HUES48 (cell line): ENCODE measurements around the gene PRKX.
"Not testable (repeated sequence)": the region's sequence is repeated elsewhere in the genome, so short reads cannot be mapped to it uniquely, and the experiment has no call there.

Experiments used
- H3K27ac ChIP-seq: one replicate; pipeline ENCODE4 v1.7.0; 2013; ENCODE audit warnings: low read depth, low read length, inconsistent platforms
- H3K27me3 ChIP-seq: 2 replicates; pipeline ENCODE4 v1.6.1; 2013; ENCODE audit warnings: mild to moderate bottlenecking, low read length; ENCODE audit not compliant: control insufficient read depth, insufficient read depth
- H3K36me3 ChIP-seq: 2 replicates; pipeline ENCODE4 v1.6.1; 2013; ENCODE audit warnings: low read length; ENCODE audit not compliant: control insufficient read depth, insufficient read depth
- H3K4me1 ChIP-seq: 2 replicates; pipeline ENCODE4 v1.6.1; 2013; ENCODE audit warnings: mild to moderate bottlenecking, low read length; ENCODE audit not compliant: control insufficient read depth, insufficient read depth
- H3K4me3 ChIP-seq: 2 replicates; pipeline ENCODE4 v1.5.1; 2013; ENCODE audit warnings: mild to moderate bottlenecking, low read depth, low read length
- H3K9ac ChIP-seq: 2 replicates; pipeline ENCODE4 v1.6.1; 2013; ENCODE audit warnings: mild to moderate bottlenecking, low read depth, low read length, moderate library complexity
- H3K9me3 ChIP-seq: 2 replicates; pipeline ENCODE4 v1.6.1; 2013; ENCODE audit warnings: low read length; ENCODE audit not compliant: control insufficient read depth, insufficient read depth

PRKX gene

DNA sequence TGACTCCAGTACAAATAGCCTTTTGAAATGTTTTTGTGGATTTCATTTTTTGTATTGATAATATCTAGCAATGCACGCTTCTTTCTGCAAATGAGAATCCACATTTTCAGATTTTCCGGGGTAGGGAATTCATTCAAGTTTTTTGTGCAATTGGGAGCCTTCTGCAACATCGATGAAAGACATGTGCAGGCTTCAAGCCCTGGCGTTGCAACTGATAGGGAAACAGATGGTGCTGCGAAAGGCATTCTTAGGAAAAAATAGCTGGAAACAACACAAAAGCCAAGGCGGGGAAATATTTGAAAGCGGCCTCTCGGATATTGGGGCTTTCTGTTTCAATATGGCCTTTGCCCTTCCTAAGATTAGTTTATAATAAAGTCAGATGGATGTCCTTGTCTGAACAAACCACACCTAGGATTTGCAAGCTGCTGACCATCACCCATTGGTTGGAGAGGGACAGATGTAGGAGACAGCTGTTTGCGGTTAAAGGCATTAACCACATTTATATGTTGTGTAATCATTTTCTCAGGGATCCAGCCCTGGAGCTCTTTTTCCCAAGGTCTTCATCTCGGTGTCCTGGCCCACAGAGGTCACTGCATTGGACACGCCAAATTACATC, 136.5 kb downstream of the PRKX start:
- no peak overlapping the region for H3K27ac ChIP-seq
- H3K4me3 ChIP-seq = no peak overlapping the region
- no peaks in the 10 kb centered on the region for H3K36me3 ChIP-seq
- H3K9me3 ChIP-seq = no peaks in the 10 kb centered on the region
- no peak overlapping the region for H3K9ac ChIP-seq
- no peaks in the 10 kb centered on the region; the same call in 1 of the 2 replicates for H3K27me3 ChIP-seq
- no peaks in the 10 kb centered on the region for H3K4me1 ChIP-seq

- Histone ChIP-seq H3K4me1 (0 out of 2 replicates have a peak, but pooled peaks cover 6% of the 10 kb centered on the region), H3K9me3 (no peaks in the 10 kb centered on the region), H3K36me3 (no peaks in the 10 kb centered on the region), H3K9ac (no peak overlapping the region), H3K4me3 (no peak overlapping the region), H3K27ac (no peak overlapping the region), H3K27me3 (no peaks in the 10 kb centered on the region)
Observed at GRCh38 chrX:3567686-3568085, 145.8 kb downstream of the PRKX start.

DNA sequence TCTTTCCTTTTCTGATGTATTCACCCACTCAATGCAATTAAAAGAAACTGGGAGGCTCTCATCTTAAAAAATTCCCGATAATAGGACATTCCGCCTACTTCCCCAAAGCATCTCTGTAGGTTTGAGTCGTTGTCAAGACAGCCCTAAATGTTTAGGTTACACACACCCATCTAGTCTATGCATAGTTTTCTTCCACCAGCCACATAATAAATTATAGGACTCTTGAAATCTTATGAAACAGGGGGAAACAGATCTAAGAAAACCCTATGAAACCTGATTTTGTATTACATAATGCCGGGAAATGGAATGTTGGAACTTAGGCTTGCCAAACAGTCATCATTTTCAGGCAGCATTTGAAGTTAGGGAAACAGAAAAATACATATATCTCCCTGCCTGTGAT, 150.0 kb downstream of the PRKX start:
- no peak overlapping the region for H3K9ac ChIP-seq
- no peak overlapping the region for H3K27ac ChIP-seq
- no peaks in the 10 kb centered on the region for H3K27me3 ChIP-seq
- H3K36me3 ChIP-seq = no peaks in the 10 kb centered on the region
- H3K9me3 ChIP-seq = peaks cover 4% of the 10 kb centered on the region
- no peaks in the 10 kb centered on the region for H3K4me1 ChIP-seq
- H3K4me3 ChIP-seq = no peak overlapping the region

- not testable (repeated sequence) for H3K9me3 ChIP-seq, H3K27me3 ChIP-seq, H3K36me3 ChIP-seq, H3K27ac ChIP-seq, H3K4me3 ChIP-seq, H3K4me1 ChIP-seq, H3K9ac ChIP-seq
Observed at GRCh38 chrX:3560010-3560409, 153.4 kb downstream of the PRKX start.
